PFSK-1 (cell line): ENCODE results near the gene UFL1.

Experiments
- FOXP2 ChIP-seq: optimal IDR thresholded peaks from 2 replicates; pipeline ENCODE3; 2011; ENCODE audit warnings: borderline replicate concordance, control low read depth, inconsistent platforms; ENCODE audit not compliant: insufficient read depth; ENCODE audit errors: extremely low read length, extremely low read depth
- POLR2AphosphoS5 ChIP-seq: IDR thresholded peaks from 2 replicates; pipeline ENCODE4 v1.6.1; 2012; ENCODE audit warnings: low read depth, mild to moderate bottlenecking, control low read depth, low read length, moderate library complexity
- REST ChIP-seq, 2 experiments: IDR thresholded peaks; 2 replicates each; pipeline versions ENCODE4 v1.6.1 to v1.8.0; 2011 to 2012; ENCODE audit warnings: low read depth in 2 of 2, low read length in 2 of 2, control low read depth in 1 of 2, inconsistent platforms in 1 of 2, mild to moderate bottlenecking in 1 of 2, moderate library complexity in 1 of 2; ENCODE audit not compliant: insufficient read depth in 1 of 2
- SIN3A ChIP-seq: IDR thresholded peaks from 2 replicates; pipeline ENCODE4 v1.6.1; 2012; ENCODE audit warnings: mild to moderate bottlenecking, low read length, moderate library complexity, borderline replicate concordance; ENCODE audit not compliant: insufficient read depth
- TAF1 ChIP-seq: IDR thresholded peaks from 2 replicates; pipeline ENCODE4 v1.6.1; 2012; ENCODE audit warnings: low read length, control low read depth, borderline replicate concordance; ENCODE audit not compliant: insufficient read depth

UFL1 gene

GRCh38 chr6:96547654-96548053 is 26.0 kb downstream of the UFL1 start:
- TF ChIP-seq SIN3A (no peak), REST (IDR thresholded peaks at IDR 0.05; ENCODE audit: insufficient read depth in 1 of 2, low read depth in 2 of 2, low read length in 2 of 2) (no peak), FOXP2 (no peak), TAF1 (no peak), POLR2AphosphoS5 (no peak)

- TF ChIP-seq FOXP2 (no peak), TAF1 (no peak), REST (IDR thresholded peaks at IDR 0.05; ENCODE audit: insufficient read depth in 1 of 2, low read depth in 2 of 2, low read length in 2 of 2) (no peak), SIN3A (no peak), POLR2AphosphoS5 (no peak)
Measured at GRCh38 chr6:96554558-96554957, 33.0 kb downstream of the UFL1 start.

GRCh38 chr6:96562886-96563285 is 41.3 kb downstream of the UFL1 start, which contains the start of gene FHL5:
FHL5 (plus strand) TSS chr6:96563128; CDS start chr6:96603614, 40,486 bp downstream.
- TF ChIP-seq TAF1 = no peak
- no peak for TF ChIP-seq POLR2AphosphoS5
- TF ChIP-seq FOXP2 = no peak
- no peak for TF ChIP-seq REST (IDR thresholded peaks at IDR 0.05; ENCODE audit: insufficient read depth in 1 of 2, low read depth in 2 of 2, low read length in 2 of 2)
- no peak for TF ChIP-seq SIN3A

GRCh38 chr6:96563853-96564252 is 42.2 kb downstream of the UFL1 start:
- no peak for TF ChIP-seq SIN3A
- TF ChIP-seq POLR2AphosphoS5 = no peak
- no peak for TF ChIP-seq FOXP2
- no peak for TF ChIP-seq REST (IDR thresholded peaks at IDR 0.05; ENCODE audit: insufficient read depth in 1 of 2, low read depth in 2 of 2, low read length in 2 of 2)
- TF ChIP-seq TAF1 = no peak

- TF ChIP-seq POLR2AphosphoS5 (no peak), REST (IDR thresholded peaks at IDR 0.05; ENCODE audit: insufficient read depth in 1 of 2, low read depth in 2 of 2, low read length in 2 of 2) (no peak), SIN3A (no peak), FOXP2 (no peak), TAF1 (no peak)
Measured at GRCh38 chr6:96570053-96570452, 48.4 kb downstream of the UFL1 start.
